Liver (tissue), 9 donors: Measurements from ENCODE around the gene PIK3R6. TPM values are rescaled to one million over a fixed set of nuclear protein-coding genes. Genes with fewer than 3 reads are reported as not detected.

Experiments
- DNase-seq: peaks from one replicate; pipeline ENCODE4 v3.0.0-alpha.2; 2017; ENCODE audit warnings: low spot score
- H3K27ac ChIP-seq, 2 donors: one replicate each; pipeline ENCODE4 v1.7.0; 2013; ENCODE audit warnings: inconsistent platforms in 2 of 2, low read length in 2 of 2, control low read depth in 1 of 2, low read depth in 1 of 2, mild to moderate bottlenecking in 1 of 2
- H3K27me3 ChIP-seq, 4 donors: one replicate each; pipeline versions ENCODE4 v1.6.1 to v1.7.0; 2013; ENCODE audit warnings: low read length in 3 of 4, inconsistent platforms in 1 of 4, mild to moderate bottlenecking in 1 of 4, moderate library complexity in 1 of 4; ENCODE audit not compliant: control insufficient read depth in 4 of 4, insufficient read depth in 4 of 4
- H3K36me3 ChIP-seq, 4 donors: one replicate each; pipeline versions ENCODE4 v1.6.1 to v1.7.0; 2013; ENCODE audit warnings: low read length in 3 of 4, mild to moderate bottlenecking in 3 of 4, low read depth in 1 of 4, moderate library complexity in 1 of 4; ENCODE audit not compliant: control insufficient read depth in 4 of 4, insufficient read depth in 3 of 4
- H3K4me1 ChIP-seq, 4 donors: one replicate each; pipeline versions ENCODE4 v1.6.1 to v1.7.0; 2013; ENCODE audit warnings: low read length in 3 of 4, mild to moderate bottlenecking in 3 of 4, moderate library complexity in 1 of 4; ENCODE audit not compliant: control insufficient read depth in 4 of 4, insufficient read depth in 4 of 4
- H3K4me3 ChIP-seq, 3 donors: one replicate each; pipeline versions ENCODE4 v1.6.1 to v1.7.0; 2013; ENCODE audit warnings: low read length in 3 of 3, control low read depth in 1 of 3, low read depth in 1 of 3, mild to moderate bottlenecking in 1 of 3
- H3K9ac ChIP-seq, 2 donors: one replicate each; pipeline ENCODE4 v1.7.0; 2013; ENCODE audit warnings: low read length in 2 of 2, mild to moderate bottlenecking in 2 of 2, moderate library complexity in 2 of 2, control low read depth in 1 of 2, low read depth in 1 of 2
- H3K9me3 ChIP-seq, 4 donors: one replicate each; pipeline versions ENCODE4 v1.6.1 to v1.7.0; 2013; ENCODE audit warnings: low read length in 3 of 4; ENCODE audit not compliant: control insufficient read depth in 4 of 4
- EGR1 ChIP-seq, 2 donors: IDR thresholded peaks; 2 replicates each; pipeline ENCODE4 v1.6.1; 2016 to 2018; ENCODE audit warnings: antibody characterized with exemption in 2 of 2, low read depth in 2 of 2
- FOXA1 ChIP-seq: IDR thresholded peaks from 2 replicates; pipeline ENCODE4 v1.6.1; 2016; ENCODE audit warnings: antibody characterized with exemption
- FOXA2 ChIP-seq: IDR thresholded peaks from 2 replicates; pipeline ENCODE4 v1.6.1; 2016; ENCODE audit warnings: antibody characterized with exemption
- GABPA ChIP-seq, 2 donors: IDR thresholded peaks in 1 of 2; conservative IDR thresholded peaks in 1 of 2; 2 replicates each; pipeline ENCODE4 v1.6.1; 2016; ENCODE audit warnings: antibody characterized with exemption in 2 of 2, mild to moderate bottlenecking in 1 of 2, moderate library complexity in 1 of 2
- HNF4A ChIP-seq, 2 donors: conservative IDR thresholded peaks; 2 replicates each; pipeline ENCODE4 v1.6.1; 2016; ENCODE audit warnings: antibody characterized with exemption in 2 of 2, mild to moderate bottlenecking in 2 of 2
- HNF4G ChIP-seq: IDR thresholded peaks from 2 replicates; pipeline ENCODE4 v1.6.1; 2016; ENCODE audit warnings: antibody characterized with exemption
- JUND ChIP-seq, 2 donors: IDR thresholded peaks; 2 replicates each; pipeline ENCODE4 v1.6.1; 2016; ENCODE audit warnings: antibody characterized with exemption in 2 of 2
- MAX ChIP-seq: IDR thresholded peaks from 2 replicates; pipeline ENCODE4 v1.6.1; 2016; ENCODE audit warnings: antibody characterized with exemption
- NR2F2 ChIP-seq: IDR thresholded peaks from 2 replicates; pipeline ENCODE4 v1.6.1; 2016; ENCODE audit warnings: antibody characterized with exemption
- RAD21 ChIP-seq, 2 donors: IDR thresholded peaks; 2 replicates each; pipeline ENCODE4 v1.6.1; 2016; ENCODE audit warnings: antibody characterized with exemption in 2 of 2, mild to moderate bottlenecking in 2 of 2
- RXRA ChIP-seq, 2 donors: IDR thresholded peaks; 2 replicates each; pipeline ENCODE4 v1.6.1; 2017 to 2018; ENCODE audit warnings: antibody characterized with exemption in 2 of 2, mild to moderate bottlenecking in 1 of 2
- SP1 ChIP-seq: IDR thresholded peaks from 2 replicates; pipeline ENCODE4 v1.6.1; 2018; ENCODE audit warnings: antibody characterized with exemption, mild to moderate bottlenecking
- TAF1 ChIP-seq: conservative IDR thresholded peaks from 2 replicates; pipeline ENCODE4 v1.6.1; 2016; ENCODE audit warnings: antibody characterized with exemption, mild to moderate bottlenecking
- YY1 ChIP-seq: IDR thresholded peaks from 2 replicates; pipeline ENCODE4 v1.6.1; 2016; ENCODE audit warnings: antibody characterized with exemption, mild to moderate bottlenecking
- ZBTB33 ChIP-seq: IDR thresholded peaks from 2 replicates; pipeline ENCODE4 v1.6.1; 2016; ENCODE audit warnings: antibody characterized with exemption
- WGBS: extraction: QIAGEN DNeasy Blood & Tissue Kit; methylation state at CpG from one replicate; pipeline ENCODE4 v1.1.7; 2013; 5-methylcytosine and 5-hydroxymethylcytosine counted together
- polyA plus RNA-seq, 2 donors: library from polyadenylated mRNA; stranded (reverse) in 1 of 2; unstranded in 1 of 2; fragments of 200-250 nt in 1 of 2; fragments of >200 nt in 1 of 2; fragmentation: Nextera tagmentation in 1 of 2; extraction: Ambion mirVana in 1 of 2; gene quantifications; one replicate each; pipeline versions ENCODE4 v1.2.1 to v1.2.3, GENCODE V29; 2013 to 2015
- total RNA-seq, 2 donors: library from RNA; depleted of rRNA; stranded (reverse); fragments of >200 nt; gene quantifications; one replicate each; pipeline ENCODE4 v1.2.3, GENCODE V29; 2014
- TF ChIP-seq, protein P1 (sequence below): IDR thresholded peaks from 2 replicates; pipeline ENCODE4 v1.6.1; 2016; ENCODE audit warnings: antibody characterized with exemption, mild to moderate bottlenecking
- TF ChIP-seq, protein P2 (sequence below): fragments of 150-350 bp; IDR thresholded peaks from 2 replicates; pipeline ENCODE4 v1.5.1; 2017; ENCODE audit warnings: improper control_type of control experiment, low read depth, low read length; ENCODE audit not compliant: missing input control
- TF ChIP-seq, protein P3 (sequence below): IDR thresholded peaks from 2 replicates; pipeline ENCODE4 v1.6.1; 2016; ENCODE audit warnings: antibody characterized with exemption
- donor health status: healthy.
- donor health status: healthy.
- donor health status: healthy.
- donor health status: healthy.
- donor health status: healthy.

The PIK3R6 gene
- total and polyA plus RNA-seq, 4 donors = 0.15 to 0.37 (median 0.18) TPM

GRCh38 chr17:8758137-8758596 lies 109.3 kb downstream of the PIK3R6 start, which contains the start of gene SPDYE4:
Gene SPDYE4 (minus strand): TSS chr17:8758546. CDS start chr17:8758382, 164 bp downstream.
- no peak for TF ChIP-seq ZBTB33
- TF ChIP-seq, protein P1, sequence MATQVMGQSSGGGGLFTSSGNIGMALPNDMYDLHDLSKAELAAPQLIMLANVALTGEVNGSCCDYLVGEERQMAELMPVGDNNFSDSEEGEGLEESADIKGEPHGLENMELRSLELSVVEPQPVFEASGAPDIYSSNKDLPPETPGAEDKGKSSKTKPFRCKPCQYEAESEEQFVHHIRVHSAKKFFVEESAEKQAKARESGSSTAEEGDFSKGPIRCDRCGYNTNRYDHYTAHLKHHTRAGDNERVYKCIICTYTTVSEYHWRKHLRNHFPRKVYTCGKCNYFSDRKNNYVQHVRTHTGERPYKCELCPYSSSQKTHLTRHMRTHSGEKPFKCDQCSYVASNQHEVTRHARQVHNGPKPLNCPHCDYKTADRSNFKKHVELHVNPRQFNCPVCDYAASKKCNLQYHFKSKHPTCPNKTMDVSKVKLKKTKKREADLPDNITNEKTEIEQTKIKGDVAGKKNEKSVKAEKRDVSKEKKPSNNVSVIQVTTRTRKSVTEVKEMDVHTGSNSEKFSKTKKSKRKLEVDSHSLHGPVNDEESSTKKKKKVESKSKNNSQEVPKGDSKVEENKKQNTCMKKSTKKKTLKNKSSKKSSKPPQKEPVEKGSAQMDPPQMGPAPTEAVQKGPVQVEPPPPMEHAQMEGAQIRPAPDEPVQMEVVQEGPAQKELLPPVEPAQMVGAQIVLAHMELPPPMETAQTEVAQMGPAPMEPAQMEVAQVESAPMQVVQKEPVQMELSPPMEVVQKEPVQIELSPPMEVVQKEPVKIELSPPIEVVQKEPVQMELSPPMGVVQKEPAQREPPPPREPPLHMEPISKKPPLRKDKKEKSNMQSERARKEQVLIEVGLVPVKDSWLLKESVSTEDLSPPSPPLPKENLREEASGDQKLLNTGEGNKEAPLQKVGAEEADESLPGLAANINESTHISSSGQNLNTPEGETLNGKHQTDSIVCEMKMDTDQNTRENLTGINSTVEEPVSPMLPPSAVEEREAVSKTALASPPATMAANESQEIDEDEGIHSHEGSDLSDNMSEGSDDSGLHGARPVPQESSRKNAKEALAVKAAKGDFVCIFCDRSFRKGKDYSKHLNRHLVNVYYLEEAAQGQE = no peak
- TF ChIP-seq HNF4A (conservative IDR thresholded peaks at IDR 0.05) = no peak
- TF ChIP-seq YY1 = no peak
- no peak for TF ChIP-seq RXRA (IDR thresholded peaks at IDR 0.05)
- no peak for TF ChIP-seq TAF1
- H3K4me1 ChIP-seq = no peaks in the 10 kb centered on the region
- DNase-seq = no peak

GRCh38 chr17:8757189-8757588 lies 110.3 kb downstream of the PIK3R6 start:
- H3K36me3 ChIP-seq = no peaks in the 10 kb centered on the region
- no peaks in the 10 kb centered on the region for H3K27me3 ChIP-seq
- H3K9me3 ChIP-seq = no peaks in the 10 kb centered on the region
- DNase-seq = no peak
- H3K9ac ChIP-seq = no peak overlapping the region
- 91% methylated on average over 13 of the region's 13 CpGs for WGBS
- TF ChIP-seq RXRA (IDR thresholded peaks at IDR 0.05) (no peak), YY1 (no peak), FOXA1 (no peak), TAF1 (no peak), MAX (no peak), HNF4G (no peak), HNF4A (conservative IDR thresholded peaks at IDR 0.05) (no peak), GABPA (IDR thresholded peaks at IDR 0.05 in 1 of 2, conservative IDR thresholded peaks at IDR 0.05 in 1 of 2) (no peak), ZBTB33 (no peak), RAD21 (IDR thresholded peaks at IDR 0.05) (no peak), SP1 (no peak), JUND (IDR thresholded peaks at IDR 0.05) (no peak), EGR1 (IDR thresholded peaks at IDR 0.05; ENCODE audit: low read depth in 2 of 2) (no peak), NR2F2 (no peak), FOXA2 (no peak)
- TF ChIP-seq, protein P2, sequence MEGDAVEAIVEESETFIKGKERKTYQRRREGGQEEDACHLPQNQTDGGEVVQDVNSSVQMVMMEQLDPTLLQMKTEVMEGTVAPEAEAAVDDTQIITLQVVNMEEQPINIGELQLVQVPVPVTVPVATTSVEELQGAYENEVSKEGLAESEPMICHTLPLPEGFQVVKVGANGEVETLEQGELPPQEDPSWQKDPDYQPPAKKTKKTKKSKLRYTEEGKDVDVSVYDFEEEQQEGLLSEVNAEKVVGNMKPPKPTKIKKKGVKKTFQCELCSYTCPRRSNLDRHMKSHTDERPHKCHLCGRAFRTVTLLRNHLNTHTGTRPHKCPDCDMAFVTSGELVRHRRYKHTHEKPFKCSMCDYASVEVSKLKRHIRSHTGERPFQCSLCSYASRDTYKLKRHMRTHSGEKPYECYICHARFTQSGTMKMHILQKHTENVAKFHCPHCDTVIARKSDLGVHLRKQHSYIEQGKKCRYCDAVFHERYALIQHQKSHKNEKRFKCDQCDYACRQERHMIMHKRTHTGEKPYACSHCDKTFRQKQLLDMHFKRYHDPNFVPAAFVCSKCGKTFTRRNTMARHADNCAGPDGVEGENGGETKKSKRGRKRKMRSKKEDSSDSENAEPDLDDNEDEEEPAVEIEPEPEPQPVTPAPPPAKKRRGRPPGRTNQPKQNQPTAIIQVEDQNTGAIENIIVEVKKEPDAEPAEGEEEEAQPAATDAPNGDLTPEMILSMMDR = no peak
- TF ChIP-seq, protein P1 = no peak
- TF ChIP-seq, protein P3, sequence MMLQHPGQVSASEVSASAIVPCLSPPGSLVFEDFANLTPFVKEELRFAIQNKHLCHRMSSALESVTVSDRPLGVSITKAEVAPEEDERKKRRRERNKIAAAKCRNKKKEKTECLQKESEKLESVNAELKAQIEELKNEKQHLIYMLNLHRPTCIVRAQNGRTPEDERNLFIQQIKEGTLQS = no peak
- H3K4me3 ChIP-seq = no peak overlapping the region
- no peaks in the 10 kb centered on the region for H3K4me1 ChIP-seq
- no peak overlapping the region for H3K27ac ChIP-seq

More at GRCh38 chr17:8758137-8758596, 109.3 kb downstream of the PIK3R6 start, which contains the start of gene SPDYE4:
- H3K9me3 ChIP-seq = no peaks in the 10 kb centered on the region
- WGBS = 90% methylated on average over 15 of the region's 15 CpGs
- H3K4me3 ChIP-seq = no peak within 1 kb of the TSS
- H3K9ac ChIP-seq = no peak within 1 kb of the TSS
- H3K36me3 ChIP-seq = no peaks in the 10 kb centered on the region
- no peaks in the 10 kb centered on the region for H3K27me3 ChIP-seq
- H3K27ac ChIP-seq = no peak within 1 kb of the TSS
